ENCODE data around the gene ZNF76. TPM values are rescaled to one million over a fixed set of nuclear protein-coding genes. Genes with fewer than 3 reads are reported as not detected.

The ZNF76 gene
- total RNA-seq, 2 experiments from 2014 or later, result 46.1 to 53.4 TPM

GRCh38 chr6:35272005-35272404 is 12.5 kb downstream of the ZNF76 start:
- peaks cover 23% of the 10 kb centered on the region for H3K4me1 Mint-ChIP-seq (ENCODE audit: low read depth)
- H3K27ac Mint-ChIP-seq, result no peak overlapping the region
- peaks cover 9% of the 10 kb centered on the region for H3K36me3 Mint-ChIP-seq (ENCODE audit: low read depth)
- H3K4me3 Mint-ChIP-seq, result no peak overlapping the region
- H3K36me3 ChIP-seq (ENCODE audit: insufficient read depth, low read length), result no peaks in the 10 kb centered on the region
- ChIA-PET POLR2A (no interaction called here), CTCF (no interaction called here)
- TF ChIP-seq CTCF (IDR thresholded peaks at IDR 0.05), result no peak
- intact Hi-C loops (cut with DNase I, micrococcal nuclease), result no loop called here
- H3K9me3 ChIP-seq (ENCODE audit: control insufficient read depth in 1 of 2, insufficient read depth in 1 of 2, low read length in 2 of 2), result no peaks in the 10 kb centered on the region
- H3K27me3 ChIP-seq (ENCODE audit: control insufficient read depth in 1 of 2, insufficient read depth in 2 of 2, low read length in 2 of 2), result no peaks in the 10 kb centered on the region
- DNase-seq, result no peak
- no peaks in the 10 kb centered on the region for H3K9me3 Mint-ChIP-seq
- no peak overlapping the region for H3K4me3 ChIP-seq (ENCODE audit: low read length)
- H3K4me1 ChIP-seq (ENCODE audit: insufficient read depth, low read length), result no peaks in the 10 kb centered on the region
- no peaks in the 10 kb centered on the region for H3K27me3 Mint-ChIP-seq
- no peak overlapping the region for H3K27ac ChIP-seq (ENCODE audit: low read depth in 1 of 2, low read length in 2 of 2)
- ATAC-seq (ENCODE audit: poor library complexity), result no peak

DNA sequence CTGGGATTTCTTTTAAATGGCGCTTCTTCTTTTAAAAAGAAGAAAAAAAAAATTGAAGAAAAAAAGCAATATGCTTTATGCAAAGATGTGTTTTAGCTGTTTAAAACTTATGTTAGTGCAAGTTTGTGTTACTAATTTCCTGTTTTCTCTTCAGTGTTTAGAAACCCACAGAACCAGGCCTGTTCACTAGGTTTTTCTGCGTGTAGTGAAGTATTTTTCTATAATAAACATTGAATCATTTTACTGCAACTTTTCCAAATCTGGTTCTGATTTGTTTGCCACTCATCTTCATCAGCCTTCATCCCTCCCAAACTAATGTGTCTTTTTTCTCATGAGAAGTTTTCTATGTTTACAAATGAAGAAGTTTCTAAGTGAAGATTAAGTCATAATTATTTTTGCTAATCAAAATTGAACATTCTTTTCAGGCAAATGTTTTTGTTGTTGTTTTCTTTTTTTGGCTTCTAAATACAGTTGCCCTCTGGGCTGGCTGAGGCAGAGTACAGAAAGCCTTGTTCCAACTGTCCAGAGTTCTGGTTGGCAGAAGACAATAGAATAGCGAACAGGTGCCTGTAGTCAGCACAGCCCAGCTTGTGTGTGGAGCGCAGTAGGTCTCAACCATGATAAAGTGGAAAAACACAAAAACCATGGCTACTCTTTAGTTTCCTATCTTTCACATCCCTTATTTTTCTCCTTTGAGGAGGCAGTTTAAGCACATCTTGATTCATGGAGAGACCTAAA is 14.5 kb downstream of the ZNF76 start:
- Mint-ChIP-seq H3K36me3 (ENCODE audit: low read depth) (no peaks in the 10 kb centered on the region), H3K4me1 (ENCODE audit: low read depth) (peaks cover 14% of the 10 kb centered on the region), H3K4me3 (no peak overlapping the region), H3K27ac (no peak overlapping the region), H3K27me3 (no peaks in the 10 kb centered on the region), H3K9me3 (no peaks in the 10 kb centered on the region)
- DNase-seq (no peak), ATAC-seq (ENCODE audit: poor library complexity) (no peak)
- ChIA-PET CTCF (no interaction called here), POLR2A (interaction anchor here (1.6 kb wide), 1 partner anchor 15 kb away, joined by 4 read pairs; no protein-coding TSS in a partner anchor)
- TF ChIP-seq CTCF (IDR thresholded peaks at IDR 0.05), result no peak
- Histone ChIP-seq H3K27ac (ENCODE audit: low read depth in 1 of 2, low read length in 2 of 2) (no peak overlapping the region), H3K9me3 (ENCODE audit: control insufficient read depth in 1 of 2, insufficient read depth in 1 of 2, low read length in 2 of 2) (no peaks in the 10 kb centered on the region), H3K27me3 (ENCODE audit: control insufficient read depth in 1 of 2, insufficient read depth in 2 of 2, low read length in 2 of 2) (no peaks in the 10 kb centered on the region), H3K4me3 (ENCODE audit: low read length) (no peak overlapping the region), H3K36me3 (ENCODE audit: insufficient read depth, low read length) (no peaks in the 10 kb centered on the region), H3K4me1 (ENCODE audit: insufficient read depth, low read length) (no peaks in the 10 kb centered on the region)
- intact Hi-C loops (cut with DNase I, micrococcal nuclease), result no loop called here

DNA sequence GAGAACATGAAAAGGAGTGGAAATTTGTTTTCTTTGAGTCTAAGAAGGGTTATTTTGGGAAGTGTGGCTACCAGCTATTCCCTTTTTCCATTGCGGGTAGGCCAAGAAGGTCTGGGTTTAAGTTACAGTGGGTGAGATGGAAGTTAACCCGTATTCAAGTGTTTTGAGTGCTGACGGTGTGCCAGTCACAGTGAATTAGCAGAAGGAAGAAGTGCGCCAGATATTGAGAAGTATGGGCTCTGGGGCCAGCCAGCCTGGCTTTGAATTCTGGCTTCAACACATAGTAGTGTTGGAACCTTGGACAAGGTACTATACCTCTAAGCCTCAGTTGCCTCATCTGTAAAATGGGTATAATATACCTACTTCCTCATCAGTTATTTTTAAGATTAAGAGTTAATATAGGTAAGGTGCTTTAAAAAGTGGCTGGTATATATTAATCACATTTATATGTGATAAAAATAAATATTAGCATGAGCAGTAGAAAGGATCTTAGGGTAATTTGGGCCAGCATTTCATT is 16.3 kb downstream of the ZNF76 start:
- Histone ChIP-seq H3K9me3 (ENCODE audit: control insufficient read depth in 1 of 2, insufficient read depth in 1 of 2, low read length in 2 of 2) (no peaks in the 10 kb centered on the region), H3K4me1 (ENCODE audit: insufficient read depth, low read length) (no peaks in the 10 kb centered on the region), H3K36me3 (ENCODE audit: insufficient read depth, low read length) (peaks cover 3% of the 10 kb centered on the region), H3K27ac (ENCODE audit: low read depth in 1 of 2, low read length in 2 of 2) (no peak overlapping the region), H3K4me3 (ENCODE audit: low read length) (no peak overlapping the region), H3K27me3 (ENCODE audit: control insufficient read depth in 1 of 2, insufficient read depth in 2 of 2, low read length in 2 of 2) (no peaks in the 10 kb centered on the region)
- Mint-ChIP-seq H3K27ac (no peak overlapping the region), H3K4me3 (no peak overlapping the region), H3K36me3 (ENCODE audit: low read depth) (peaks cover 7% of the 10 kb centered on the region), H3K9me3 (no peaks in the 10 kb centered on the region), H3K27me3 (no peaks in the 10 kb centered on the region), H3K4me1 (ENCODE audit: low read depth) (peaks cover 6% of the 10 kb centered on the region)
- no peak for TF ChIP-seq CTCF (IDR thresholded peaks at IDR 0.05)
- no peak for ATAC-seq (ENCODE audit: poor library complexity)
- POLR2A ChIA-PET, result no interaction called here
- DNase-seq, result no peak
- intact Hi-C loops (cut with DNase I, micrococcal nuclease), result no loop called here
- CTCF ChIA-PET, result no interaction called here

Data from CD4-positive, alpha-beta T cell (primary cell).